Measurements from ENCODE around the gene ASCC1. TPM values are rescaled to one million over a fixed set of nuclear protein-coding genes. Genes with fewer than 3 reads are reported as not detected.

The ASCC1 gene
- total RNA-seq = 10 to 100 TPM; 18.0 to 23.6 (median 21.4) TPM
- long read RNA-seq, donor 1, transcript ASCC1-202 (10 exons, 2,002 nt) = major isoform, 6 of 12 reads
- long read RNA-seq, donor 1, partial matches to known transcripts = 1 of 12 reads
- long read RNA-seq, donor 1, other reads (novel, unspliced or antisense) = 5 of 12 reads
- long read RNA-seq, donor 2, partial matches to known transcripts = 2 of 11 reads
- long read RNA-seq, donor 2, other reads (novel, unspliced or antisense) = 8 of 11 reads

GRCh38 chr10:72215611-72216549, at the start of gene ASCC1, which contains the start of gene ANAPC16:
Gene ASCC1, minus strand, starts transcription at chr10:72216276. Its CDS starts 2,978 bp downstream, at chr10:72213298.
Gene ANAPC16, plus strand, starts transcription at chr10:72216012. Its CDS starts 7,903 bp downstream, at chr10:72223915.
- ATAC-seq = peak; percentile 99
- H3K4me1 ChIP-seq (ENCODE audit: low read depth) = peaks cover 27% of the 10 kb centered on the region

GRCh38 chr10:72265508-72265907, 49.4 kb upstream of the ASCC1 start:
- no peaks in the 10 kb centered on the region for H3K9me3 ChIP-seq
- no peak for DNase-seq
- no peak for ATAC-seq
- no peaks in the 10 kb centered on the region for H3K36me3 ChIP-seq (ENCODE audit: low read depth)
- intact Hi-C loops (cut with DNase I, micrococcal nuclease) = no loop called here
- H3K4me3 ChIP-seq = no peak overlapping the region
- no peak for TF ChIP-seq CTCF (IDR thresholded peaks at IDR 0.05)
- H3K4me1 ChIP-seq (ENCODE audit: low read depth) = peaks cover 21% of the 10 kb centered on the region

More at GRCh38 chr10:72215611-72216549, at the start of gene ASCC1, which contains the start of gene ANAPC16:
- no peaks in the 10 kb centered on the region for H3K9me3 ChIP-seq
- peak within 1 kb of the TSS; percentile 36 for H3K4me3 ChIP-seq
- TF ChIP-seq CTCF (IDR thresholded peaks at IDR 0.05) = no peak
- intact Hi-C loops (cut with DNase I, micrococcal nuclease) = loop anchor here in 1 of 2 donors (10.0 kb wide), 1 partner anchor 119 kb away; no protein-coding TSS in a partner anchor
- H3K36me3 ChIP-seq (ENCODE audit: low read depth) = peaks cover 4% of the 10 kb centered on the region
- peak; percentile 92 to 96 (median 95) for DNase-seq

- Histone ChIP-seq H3K36me3 (ENCODE audit: low read depth) (no peaks in the 10 kb centered on the region), H3K4me1 (ENCODE audit: low read depth) (peaks cover 30% of the 10 kb centered on the region), H3K4me3 (no peak overlapping the region), H3K9me3 (no peaks in the 10 kb centered on the region)
- no peak for TF ChIP-seq CTCF (IDR thresholded peaks at IDR 0.05)
- ATAC-seq = no peak
- intact Hi-C loops (cut with DNase I, micrococcal nuclease) = no loop called here
- no peak for DNase-seq
Observed at GRCh38 chr10:72264536-72264935, 48.5 kb upstream of the ASCC1 start.

GRCh38 chr10:72263613-72264241, 47.7 kb upstream of the ASCC1 start:
- DNase-seq (peak; percentile 63 to 86 (median 77)), ATAC-seq (peak; percentile 59)
- no peak for TF ChIP-seq CTCF (IDR thresholded peaks at IDR 0.05)
- intact Hi-C loops (cut with DNase I, micrococcal nuclease) = no loop called here
- no peaks in the 10 kb centered on the region for H3K36me3 ChIP-seq (ENCODE audit: low read depth)
- H3K9me3 ChIP-seq = no peaks in the 10 kb centered on the region
- H3K4me3 ChIP-seq = no peak overlapping the region
- peaks cover 33% of the 10 kb centered on the region for H3K4me1 ChIP-seq (ENCODE audit: low read depth)

GRCh38 chr10:72261784-72262404, 45.8 kb upstream of the ASCC1 start:
- DNase-seq (peak in 1 of 3 donors; percentile 30), ATAC-seq (peak; percentile 57)
- no peak overlapping the region for H3K4me3 ChIP-seq
- no peaks in the 10 kb centered on the region for H3K36me3 ChIP-seq (ENCODE audit: low read depth)
- intact Hi-C loops (cut with DNase I, micrococcal nuclease) = no loop called here
- no peaks in the 10 kb centered on the region for H3K9me3 ChIP-seq
- no peak for TF ChIP-seq CTCF (IDR thresholded peaks at IDR 0.05)
- H3K4me1 ChIP-seq (ENCODE audit: low read depth) = peaks cover 37% of the 10 kb centered on the region
